ENCODE results near the gene PRCD.
"Not testable (repeated sequence)": the region's sequence is repeated elsewhere in the genome, so short reads cannot be mapped to it uniquely, and the experiment has no call there.

Gene PRCD

GRCh38 chr17:76506408-76507345 is 33.2 kb upstream of the PRCD start:
- DNase-seq, result no peak

- DNase-seq, result not testable (repeated sequence)
Observed at GRCh38 chr17:76508472-76509063, 31.3 kb upstream of the PRCD start.

DNA sequence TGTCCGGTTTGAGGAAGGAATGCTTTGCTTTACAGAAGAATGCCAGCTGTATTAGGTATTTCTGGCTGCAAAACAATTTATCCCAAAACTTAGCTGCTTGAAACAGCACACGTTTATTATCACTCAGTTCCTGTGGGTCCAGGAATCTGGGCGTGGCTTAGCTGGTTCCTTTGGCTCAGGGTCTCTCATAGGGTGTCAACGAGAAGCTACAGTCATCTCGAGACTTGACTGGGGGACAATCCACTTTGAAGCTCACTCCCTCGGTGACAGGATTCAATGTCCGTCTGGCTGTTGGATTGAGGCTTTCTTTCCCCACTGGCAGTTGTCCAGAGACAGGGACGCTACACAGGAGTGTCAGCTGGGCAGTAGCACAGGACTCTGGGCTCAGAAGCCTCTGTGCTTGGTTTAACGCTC is 29.0 kb upstream of the PRCD start:
- no peak for DNase-seq

DNA sequence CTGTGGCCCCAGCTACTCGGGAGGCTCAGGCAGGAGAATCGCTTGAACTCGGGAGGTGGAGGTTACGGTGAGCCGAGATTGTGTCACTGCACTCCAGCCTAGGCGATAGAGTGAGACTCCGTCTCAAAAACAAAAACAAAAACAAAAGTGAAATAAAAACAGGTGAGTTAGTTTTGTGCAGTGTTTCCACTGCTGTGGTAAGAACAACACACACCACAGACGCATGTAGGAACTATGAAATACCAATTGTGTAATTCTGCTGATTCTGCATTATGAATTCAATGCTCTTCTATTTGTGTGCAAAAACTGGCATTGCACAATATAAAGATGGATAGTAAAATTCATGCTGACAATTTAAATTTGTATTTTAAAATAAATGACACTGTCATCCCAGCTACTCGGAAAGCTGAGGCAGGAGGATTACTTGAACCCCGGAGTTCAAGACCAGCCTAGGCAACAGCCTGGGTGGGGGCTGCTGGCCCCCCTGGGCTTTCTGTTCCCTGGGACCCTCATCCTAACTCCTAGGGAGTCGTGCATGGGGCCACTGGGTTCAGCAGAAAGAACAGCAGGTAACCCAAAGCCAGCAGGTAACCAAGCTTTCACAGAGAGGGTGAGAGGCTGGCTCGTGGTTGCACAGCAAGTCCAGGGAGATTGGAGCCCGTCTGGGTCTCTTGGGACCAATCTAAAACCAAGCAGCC is 28.0 kb upstream of the PRCD start:
- DNase-seq, result no peak

DNA sequence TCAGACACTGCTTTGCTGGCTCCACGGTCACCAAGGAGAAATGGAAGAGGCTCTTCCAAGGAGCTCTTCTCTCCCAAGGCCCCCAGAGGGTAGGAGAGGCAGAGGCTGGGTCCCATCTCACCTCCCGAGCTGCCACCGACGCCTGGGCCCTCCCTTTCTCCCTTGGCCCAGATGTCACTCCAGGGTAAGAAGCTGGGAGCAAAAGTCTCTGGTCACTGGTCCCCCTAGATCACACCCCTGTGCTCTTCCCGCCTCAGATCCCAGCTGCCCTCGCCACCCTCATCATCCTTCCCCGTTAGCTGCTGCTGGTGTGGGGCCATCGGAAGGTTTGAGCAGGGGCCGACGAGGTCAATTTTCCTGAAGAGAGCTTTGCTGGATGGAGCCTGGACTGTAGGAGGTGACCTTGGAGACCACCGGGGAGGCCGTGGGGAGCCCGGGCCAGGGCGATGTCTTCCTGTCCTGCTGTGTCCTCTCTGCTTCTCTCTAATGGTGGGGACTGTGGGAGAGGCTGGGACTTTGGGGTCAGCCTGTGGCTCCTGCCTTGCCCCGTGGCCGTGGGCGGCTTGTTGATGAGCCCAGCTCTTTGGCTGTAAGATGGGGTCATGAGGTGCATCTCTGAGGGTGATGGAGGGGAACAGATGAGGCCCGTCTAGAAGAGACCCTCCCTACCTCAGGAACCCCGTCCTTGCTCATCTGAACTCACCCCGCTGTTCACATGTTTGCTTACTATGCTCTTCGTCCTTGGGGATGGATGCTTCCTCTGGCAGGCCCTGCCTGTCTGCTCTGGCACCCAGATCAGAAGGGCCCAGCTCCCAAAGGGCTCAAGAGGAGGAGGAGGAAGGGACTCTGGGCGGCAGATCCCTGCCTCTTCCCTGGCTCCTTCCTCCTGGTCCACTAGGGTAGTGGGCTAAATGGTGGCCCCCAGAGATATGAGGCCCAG is 27.2 kb upstream of the PRCD start:
- DNase-seq, result no peak

- DNase-seq, result no peak
Observed at GRCh38 chr17:76513306-76513692, 26.5 kb upstream of the PRCD start.

- not testable (repeated sequence) for DNase-seq
Observed at GRCh38 chr17:76514355-76514754, 25.5 kb upstream of the PRCD start.

- no peak for DNase-seq
Observed at GRCh38 chr17:76515274-76515949, 24.4 kb upstream of the PRCD start.

DNA sequence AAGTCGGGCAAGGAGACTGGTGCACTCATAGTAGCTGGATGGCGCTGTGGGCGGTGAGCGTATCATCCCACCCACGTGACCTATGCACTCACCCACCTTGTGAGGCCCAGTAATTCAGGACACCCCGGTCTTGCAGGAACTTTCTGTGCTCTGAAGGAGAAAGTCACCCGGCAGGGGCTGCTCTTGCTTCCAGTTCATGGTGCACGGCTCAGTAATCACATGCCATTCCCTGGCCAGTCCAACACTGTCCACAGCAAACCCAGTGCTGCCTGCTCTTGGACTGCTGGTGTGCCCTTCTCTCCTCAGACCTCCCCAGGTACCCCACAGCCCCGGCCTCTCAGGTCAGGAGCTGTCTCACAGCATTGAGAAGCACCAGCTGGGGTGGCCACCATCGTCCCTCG is 22.2 kb upstream of the PRCD start:
- no peak for DNase-seq

- no peak for DNase-seq
Observed at GRCh38 chr17:76519048-76519966, 20.5 kb upstream of the PRCD start.

DNA sequence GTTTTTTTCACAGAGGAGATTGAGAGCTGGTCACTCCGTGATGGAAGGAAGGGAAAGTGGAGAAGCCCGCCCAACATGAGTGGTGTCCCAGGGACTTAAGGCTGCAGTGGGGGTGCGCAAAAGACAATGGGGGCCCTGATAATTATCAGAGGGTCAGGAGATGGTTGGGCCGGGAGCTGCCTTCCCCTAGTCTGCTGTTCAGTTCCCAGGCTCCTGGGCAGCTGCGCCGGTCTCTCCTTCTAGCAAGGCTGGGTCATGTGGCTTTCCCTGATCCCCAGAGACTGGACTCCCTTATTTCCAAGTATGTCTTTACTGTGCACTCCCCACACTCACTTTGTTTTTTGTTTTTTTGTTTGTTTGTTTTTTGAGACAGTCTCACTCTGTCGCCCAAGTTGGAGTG is 18.6 kb upstream of the PRCD start:
- no peak for DNase-seq

GRCh38 chr17:76521683-76522082 is 18.2 kb upstream of the PRCD start:
- not testable (repeated sequence) for DNase-seq

- peak; percentile 22 for DNase-seq
Observed at GRCh38 chr17:76523084-76524037, 16.5 kb upstream of the PRCD start.

DNA sequence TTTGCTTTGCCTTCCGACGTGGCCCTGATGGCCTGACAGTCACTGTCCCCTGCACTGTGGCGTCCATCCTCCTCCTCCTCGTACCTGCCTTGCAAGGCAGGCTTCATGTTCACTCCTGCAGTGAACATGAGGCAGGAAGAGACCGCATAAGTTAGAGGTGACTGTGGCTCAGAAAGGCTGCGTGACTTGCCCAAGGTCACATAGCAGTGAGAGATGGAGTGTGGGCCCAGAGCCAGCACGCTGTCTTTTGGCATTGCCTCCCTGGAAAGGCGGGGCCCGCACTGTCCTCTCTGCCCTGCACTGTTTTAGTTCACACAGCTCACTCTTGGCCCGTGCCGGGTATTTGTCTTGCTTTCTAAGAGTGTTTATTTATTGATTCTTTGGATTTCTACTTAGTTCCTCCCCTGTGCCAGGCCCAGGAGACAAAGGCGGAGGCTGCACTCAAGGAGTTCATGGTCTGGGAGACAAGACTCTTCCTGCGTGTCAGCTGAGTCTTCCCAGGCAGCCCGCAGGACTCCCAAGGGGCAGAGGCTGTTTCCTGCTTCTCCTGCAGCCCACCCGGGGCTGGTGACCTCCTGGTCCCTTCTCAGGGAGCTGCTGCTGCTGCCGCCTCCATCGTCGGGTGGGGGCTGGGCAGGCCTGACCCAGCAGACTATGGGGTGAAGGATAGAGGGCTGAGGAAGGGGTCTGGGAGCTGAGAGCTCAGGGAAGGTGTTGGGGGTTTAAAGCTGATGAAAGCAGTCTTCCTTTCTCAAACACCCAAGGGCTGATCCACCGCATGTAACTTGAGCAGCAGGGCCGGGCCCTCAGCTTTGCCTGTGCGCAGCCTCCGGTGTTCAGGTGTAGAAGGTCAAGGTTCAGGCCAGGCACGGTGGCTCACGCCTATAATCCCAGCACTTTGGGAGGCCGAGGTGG is 15.0 kb upstream of the PRCD start:
- DNase-seq, result no peak

- not testable (repeated sequence) for DNase-seq
Observed at GRCh38 chr17:76525513-76525833, 14.4 kb upstream of the PRCD start.

DNA sequence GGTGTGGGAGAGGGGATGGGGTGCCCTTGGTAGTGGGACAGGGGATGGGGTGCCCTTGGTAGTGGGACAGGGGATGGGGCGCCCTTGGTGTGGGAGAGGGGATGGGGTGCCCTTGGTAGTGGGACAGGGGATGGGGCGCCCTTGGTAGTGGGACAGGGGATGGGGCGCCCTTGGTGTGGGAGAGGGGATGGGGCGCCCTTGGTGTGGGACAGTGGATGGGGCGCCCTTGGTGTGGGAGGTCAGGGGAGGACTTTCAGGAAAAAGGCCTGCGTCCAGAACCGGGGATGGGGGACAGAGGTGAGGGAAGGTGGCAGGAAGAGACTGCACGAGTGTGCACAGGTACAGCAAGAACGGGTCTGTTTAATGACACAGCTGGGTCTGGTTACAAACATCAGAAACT is 12.8 kb upstream of the PRCD start:
- DNase-seq, result not testable (repeated sequence)

DNA sequence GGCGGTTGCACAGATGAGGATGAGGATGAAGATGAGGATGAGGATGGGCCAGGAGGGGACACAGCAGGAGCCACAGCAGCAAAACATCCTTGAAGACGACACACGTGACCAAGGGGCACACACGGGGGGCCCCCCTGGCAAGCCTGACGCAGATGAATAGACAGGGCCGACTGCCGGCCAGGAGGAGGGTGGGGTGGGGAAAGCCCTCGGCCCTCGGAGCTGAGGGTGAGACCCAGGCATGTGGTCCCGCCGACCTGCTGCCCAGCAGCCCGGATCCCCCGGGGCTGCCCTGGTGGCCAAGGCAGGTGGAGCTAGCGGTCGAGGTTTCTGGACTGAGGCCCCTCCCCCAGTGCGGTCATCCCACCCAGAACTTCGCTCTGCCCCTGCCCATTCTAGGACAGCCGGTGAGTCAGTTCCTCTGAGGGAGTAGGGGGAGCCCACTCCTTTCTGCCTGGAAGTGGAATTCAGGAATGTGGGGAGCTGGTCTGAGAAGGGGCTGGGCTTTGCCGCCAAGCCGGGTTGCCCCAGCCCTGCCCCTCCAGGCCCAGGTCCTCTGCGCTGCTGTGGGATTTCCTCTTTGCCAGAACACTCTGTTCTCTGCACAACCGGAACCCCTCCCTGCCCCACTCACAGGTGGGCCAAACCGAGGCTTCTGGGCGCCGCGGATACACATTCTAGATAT is 12.3 kb upstream of the PRCD start:
- no peak for DNase-seq

- no peak for DNase-seq
Observed at GRCh38 chr17:76528156-76528527, 11.7 kb upstream of the PRCD start.

Data from NCI-H2029 (cell line).